Mammary epithelial cell (primary cell): ENCODE data around the gene PCCB.

ENCODE experiments used
- EZH2 ChIP-seq: IDR thresholded peaks from 2 replicates; pipeline ENCODE4 v1.6.1; 2012; ENCODE audit warnings: low read length, inconsistent platforms, borderline replicate concordance
- TF ChIP-seq, protein P1 (sequence below), 2 donors: IDR thresholded peaks in 1 of 2; conservative IDR thresholded peaks in 1 of 2; 2 replicates each; pipeline ENCODE4 v1.5.1; 2011 to 2012; ENCODE audit warnings: inconsistent platforms in 2 of 2, low read length in 2 of 2, mild to moderate bottlenecking in 2 of 2, control low read depth in 1 of 2, low read depth in 1 of 2; ENCODE audit not compliant: insufficient read depth in 1 of 2; ENCODE audit errors: extremely low read depth in 1 of 2

DNA sequence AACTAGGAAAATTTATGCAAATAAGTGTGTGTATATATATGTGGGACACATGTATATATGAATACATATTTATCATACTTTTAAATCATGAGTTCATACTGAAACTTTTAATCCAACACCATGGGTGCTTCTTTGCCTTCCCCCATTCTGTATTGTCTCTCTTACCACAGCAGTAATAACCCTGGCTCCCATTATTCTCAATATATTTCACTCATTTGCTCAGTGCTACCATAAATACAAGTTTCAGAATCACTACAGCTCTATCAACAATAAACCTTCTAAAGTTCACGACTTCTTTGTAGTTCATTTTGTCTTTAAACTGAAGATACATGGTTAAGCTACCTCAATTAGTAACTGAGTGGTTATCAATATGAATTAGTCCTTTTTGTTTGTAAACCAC is 82.2 kb downstream of the PCCB start:
- TF ChIP-seq, protein P1, sequence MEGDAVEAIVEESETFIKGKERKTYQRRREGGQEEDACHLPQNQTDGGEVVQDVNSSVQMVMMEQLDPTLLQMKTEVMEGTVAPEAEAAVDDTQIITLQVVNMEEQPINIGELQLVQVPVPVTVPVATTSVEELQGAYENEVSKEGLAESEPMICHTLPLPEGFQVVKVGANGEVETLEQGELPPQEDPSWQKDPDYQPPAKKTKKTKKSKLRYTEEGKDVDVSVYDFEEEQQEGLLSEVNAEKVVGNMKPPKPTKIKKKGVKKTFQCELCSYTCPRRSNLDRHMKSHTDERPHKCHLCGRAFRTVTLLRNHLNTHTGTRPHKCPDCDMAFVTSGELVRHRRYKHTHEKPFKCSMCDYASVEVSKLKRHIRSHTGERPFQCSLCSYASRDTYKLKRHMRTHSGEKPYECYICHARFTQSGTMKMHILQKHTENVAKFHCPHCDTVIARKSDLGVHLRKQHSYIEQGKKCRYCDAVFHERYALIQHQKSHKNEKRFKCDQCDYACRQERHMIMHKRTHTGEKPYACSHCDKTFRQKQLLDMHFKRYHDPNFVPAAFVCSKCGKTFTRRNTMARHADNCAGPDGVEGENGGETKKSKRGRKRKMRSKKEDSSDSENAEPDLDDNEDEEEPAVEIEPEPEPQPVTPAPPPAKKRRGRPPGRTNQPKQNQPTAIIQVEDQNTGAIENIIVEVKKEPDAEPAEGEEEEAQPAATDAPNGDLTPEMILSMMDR (conservative IDR thresholded peaks at IDR 0.05 in 1 of 2, IDR thresholded peaks at IDR 0.05 in 1 of 2; ENCODE audit: extremely low read depth in 1 of 2, insufficient read depth in 1 of 2, low read depth in 1 of 2, low read length in 2 of 2), result no peak
- TF ChIP-seq EZH2, result no peak
